NCI-H2171 treated with DMSO at 0.1 percent for 48 hours (cell line): ENCODE measurements around the gene NUP133.
A peak's percentile ranks its signal among the peaks of the same experiment; 100 is the strongest.
"Not testable (repeated sequence)": the region's sequence is repeated elsewhere in the genome, so short reads cannot be mapped to it uniquely, and the experiment has no call there.

ENCODE experiments used
- DNase-seq: peaks from one replicate; lab custom pipeline; 2025; lab: John Stamatoyannopoulos, UW

NUP133 gene

DNA sequence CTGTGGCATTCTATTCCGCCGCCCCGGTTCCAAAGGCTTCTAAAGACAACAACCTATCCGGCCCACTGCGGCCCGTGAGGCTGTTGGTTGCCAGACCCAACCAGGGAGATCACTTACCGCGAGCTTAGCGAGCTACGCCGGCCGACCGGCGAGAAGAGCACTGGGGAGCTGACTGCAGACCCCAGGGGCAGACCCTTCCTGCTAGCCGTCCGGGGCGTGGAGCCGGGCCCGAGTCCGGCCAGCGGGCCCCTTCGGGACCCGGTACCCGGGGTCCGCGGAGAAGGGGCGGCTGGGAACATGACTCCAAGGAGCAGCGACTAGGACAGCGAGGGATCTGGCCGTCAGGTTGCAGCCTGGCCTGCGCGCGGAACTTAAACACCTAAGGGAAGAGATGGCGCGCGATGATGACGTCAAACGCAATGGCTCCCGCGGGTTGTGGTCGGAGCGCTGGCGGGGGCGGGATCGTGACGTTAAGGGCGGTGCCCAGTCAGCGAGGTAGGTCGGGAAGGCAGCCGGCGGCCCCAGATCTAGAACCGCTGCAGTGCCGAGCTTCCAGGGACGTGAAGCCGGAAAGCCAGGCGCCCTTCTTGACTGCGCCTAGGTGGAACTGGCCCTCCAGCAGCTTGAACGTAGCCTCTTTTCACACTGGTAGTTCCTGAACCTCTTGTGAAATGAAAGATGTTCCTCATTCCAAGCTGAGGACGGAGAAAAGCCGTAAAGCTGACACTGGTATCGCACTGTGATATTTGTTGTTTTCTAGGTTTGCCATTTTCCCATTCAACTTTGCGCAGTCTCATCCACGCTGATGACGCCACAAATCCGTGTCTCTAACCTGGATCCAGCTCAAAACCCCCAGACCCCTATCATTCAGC is at the start of gene NUP133:
TSS of gene NUP133 (minus strand) at position 391 of the 872 bp plus-strand sequence. CDS start at position 299, 92 bp downstream.
- peak; percentile 96 for DNase-seq

- no peak for DNase-seq
Observed at GRCh38 chr1:229557200-229557850, 49.2 kb upstream of the NUP133 start.

DNA sequence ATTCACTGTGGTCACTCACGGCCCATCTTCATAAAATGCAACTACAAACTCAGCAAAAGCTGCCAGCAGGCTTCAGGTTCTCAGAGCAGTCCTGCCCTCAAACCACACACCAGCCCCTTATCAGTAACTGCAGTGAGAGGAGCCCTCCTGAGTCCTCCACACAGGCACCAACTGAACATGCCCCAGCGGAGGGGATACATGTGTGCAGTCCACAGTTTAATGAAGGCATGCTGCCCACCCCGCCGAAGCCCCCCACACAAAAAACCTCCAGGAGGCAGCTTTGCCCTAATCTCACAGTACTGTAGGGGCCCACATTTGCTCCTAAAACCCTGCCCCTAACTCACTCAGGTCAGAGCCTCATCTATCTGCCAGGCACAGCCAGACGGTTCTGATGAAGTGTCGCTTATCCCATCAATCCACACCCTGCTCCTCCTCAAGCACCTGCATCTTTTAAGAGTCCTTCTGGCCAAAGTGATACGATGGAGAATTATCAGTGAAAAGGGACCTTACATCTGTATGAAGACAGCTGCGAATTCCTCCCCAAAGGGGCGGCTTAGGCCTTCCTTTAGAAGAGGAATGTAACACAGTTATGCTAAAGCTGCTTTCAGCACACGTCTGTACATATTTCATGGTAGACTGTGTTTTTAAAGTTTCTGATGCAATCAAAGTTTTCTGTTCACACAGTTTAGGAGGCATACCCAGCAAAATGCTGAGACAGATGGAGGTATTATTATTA is 46.9 kb upstream of the NUP133 start:
- DNase-seq = no peak

GRCh38 chr1:229553621-229554130 is 45.5 kb upstream of the NUP133 start:
- no peak for DNase-seq

DNA sequence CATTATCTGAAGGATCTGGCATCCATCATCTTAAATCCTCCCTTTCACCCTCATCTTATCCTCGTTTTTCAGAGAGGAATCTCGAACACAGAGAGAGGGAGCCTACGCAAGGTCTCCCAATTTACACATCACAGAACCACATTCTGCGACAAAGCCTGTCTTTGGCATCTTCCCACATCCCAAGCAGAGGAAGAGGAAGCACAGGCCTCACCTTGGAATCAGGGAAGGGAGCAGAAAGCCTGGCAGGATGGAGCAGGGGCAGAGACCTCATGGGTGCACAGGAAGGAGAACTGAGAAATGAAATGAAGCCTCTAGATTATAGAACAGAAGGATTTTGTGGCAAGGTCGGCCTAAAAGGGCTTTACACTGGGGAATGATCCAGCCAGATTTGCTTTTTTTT is 44.6 kb upstream of the NUP133 start:
- no peak for DNase-seq

DNA sequence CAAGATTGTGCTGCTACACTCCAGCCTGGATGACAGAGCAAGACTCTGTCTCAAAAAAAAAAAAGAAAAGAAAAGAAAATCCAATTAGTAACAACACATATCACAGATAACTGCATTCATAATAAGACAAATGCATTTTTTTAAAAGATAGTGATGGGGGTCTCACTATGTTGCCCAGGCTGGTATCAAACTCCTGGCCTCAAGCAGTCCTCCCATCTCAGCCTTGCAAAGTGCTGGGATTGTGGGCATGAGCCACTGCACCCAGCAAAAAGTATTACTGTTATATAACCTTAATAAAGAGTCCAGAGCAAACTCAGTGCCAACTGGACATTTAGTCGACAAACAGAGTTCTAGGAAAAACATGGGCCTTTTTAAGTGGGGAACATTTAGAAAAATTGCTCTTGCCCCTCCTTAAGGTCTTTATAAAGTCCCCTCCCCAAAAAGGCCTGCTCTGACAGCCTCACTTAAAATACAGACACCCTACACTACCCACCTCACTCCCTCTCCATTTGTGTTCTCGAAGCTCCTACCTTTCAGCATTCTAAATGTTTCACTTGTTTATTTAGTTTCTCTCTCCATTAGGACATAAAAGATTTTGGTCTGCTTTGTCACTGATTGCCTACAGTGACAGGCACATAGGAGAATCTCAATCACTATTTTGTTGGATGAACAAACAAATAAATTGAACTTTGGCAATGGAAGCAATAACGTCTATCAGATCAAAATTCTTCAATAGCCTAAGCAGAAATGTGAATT is 42.8 kb upstream of the NUP133 start:
- no peak for DNase-seq

DNA sequence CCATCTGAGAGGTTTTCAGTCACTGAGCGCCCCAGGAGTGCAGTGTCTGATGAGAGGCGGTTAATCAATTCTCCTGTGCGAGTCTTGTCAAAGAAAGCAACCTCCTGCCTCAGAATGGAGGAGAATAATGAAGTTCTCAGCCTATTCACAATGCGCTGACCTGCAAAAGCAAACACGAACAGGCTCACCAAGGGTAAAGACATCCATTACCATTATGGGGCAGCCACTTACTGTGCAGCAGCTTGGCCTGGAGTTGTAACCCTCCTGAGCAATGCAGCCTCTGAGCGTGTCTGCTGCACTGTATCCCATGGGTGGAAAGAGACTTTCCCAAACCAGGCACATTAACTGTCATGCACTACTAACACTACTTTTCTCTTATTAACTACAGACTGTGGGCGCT is 39.4 kb upstream of the NUP133 start:
- no peak for DNase-seq

GRCh38 chr1:229544587-229544986 is 36.4 kb upstream of the NUP133 start:
- no peak for DNase-seq

- DNase-seq = no peak
Observed at GRCh38 chr1:229539863-229540506, 31.8 kb upstream of the NUP133 start.

DNA sequence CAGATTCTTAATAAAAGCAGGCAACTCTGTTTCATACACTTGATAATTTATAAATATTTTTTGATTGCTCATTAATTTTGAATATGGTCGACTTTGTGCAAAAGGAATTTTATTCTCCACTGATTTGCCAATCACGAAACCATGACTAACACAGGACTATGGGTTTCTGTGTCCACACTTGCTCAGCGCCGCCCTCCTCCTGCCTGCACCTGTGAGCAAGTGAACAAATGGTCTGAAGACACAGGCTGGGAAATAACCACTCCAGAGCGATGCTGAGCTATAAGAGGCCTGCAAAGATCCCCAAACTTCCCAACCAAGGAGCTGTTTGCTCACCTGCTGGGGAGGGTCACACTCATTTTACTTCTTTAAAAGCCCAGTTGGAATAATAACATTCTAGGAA is 30.8 kb upstream of the NUP133 start:
- DNase-seq = no peak

DNA sequence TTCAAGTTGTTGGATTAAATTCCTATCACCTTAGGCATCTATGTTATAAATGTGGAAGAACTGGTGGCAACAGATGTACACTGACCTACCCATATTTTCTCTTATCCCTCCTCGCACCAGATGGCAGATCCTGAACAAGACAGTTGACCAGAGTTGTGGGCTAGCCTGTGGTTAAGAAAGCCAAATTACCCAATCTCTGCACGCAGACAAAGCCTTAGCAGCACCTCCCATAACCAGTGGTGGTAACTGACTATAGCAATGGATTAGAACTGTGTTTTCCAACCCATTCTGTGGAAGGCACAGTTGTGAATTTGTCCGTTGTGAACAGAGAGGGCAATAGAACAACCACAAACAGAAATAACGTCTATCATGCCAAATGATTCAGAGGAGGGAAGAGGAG is 29.8 kb upstream of the NUP133 start:
- no peak for DNase-seq

DNA sequence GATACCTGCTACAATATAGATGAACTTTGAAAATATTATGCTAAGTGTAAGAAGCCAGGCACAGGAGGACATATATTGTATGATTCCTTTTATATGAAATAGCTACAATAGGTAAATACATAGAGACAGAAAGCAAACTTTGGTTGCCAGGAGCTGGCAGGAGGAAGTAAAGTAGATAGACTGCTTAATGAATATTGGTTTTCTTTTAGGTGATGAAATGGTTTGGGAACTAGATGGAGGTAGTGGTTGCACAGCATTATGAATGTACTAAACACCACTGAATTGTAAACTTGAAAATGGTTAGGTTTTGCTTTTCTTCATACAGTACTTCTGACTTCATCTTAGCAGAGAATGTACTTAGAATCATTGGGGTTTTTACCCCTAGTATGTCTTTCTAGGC is 28.8 kb upstream of the NUP133 start:
- DNase-seq = no peak

DNA sequence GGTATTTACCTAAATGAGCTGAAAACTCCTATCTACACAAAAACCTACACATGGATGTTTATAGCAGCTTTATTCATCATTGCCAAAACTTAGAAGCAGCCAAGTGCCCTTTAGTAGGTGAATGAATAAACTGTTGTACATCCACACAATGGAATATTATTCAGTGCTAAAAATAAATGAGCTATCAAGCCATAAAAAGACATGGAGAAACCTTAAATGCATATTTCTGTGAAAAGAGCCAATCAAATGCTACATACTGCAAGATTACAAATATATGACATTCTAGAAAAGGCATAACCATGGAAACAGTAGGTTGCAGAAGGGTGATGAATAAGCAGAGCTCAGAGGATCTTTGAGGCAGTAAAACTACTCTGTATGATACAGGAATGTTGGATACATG is 27.1 kb upstream of the NUP133 start:
- DNase-seq = no peak

- no peak for DNase-seq
Observed at GRCh38 chr1:229531326-229531725, 23.2 kb upstream of the NUP133 start.

GRCh38 chr1:229529639-229530038 is 21.5 kb upstream of the NUP133 start:
- no peak for DNase-seq

GRCh38 chr1:229526695-229527094 is 18.6 kb upstream of the NUP133 start:
- DNase-seq = no peak

DNA sequence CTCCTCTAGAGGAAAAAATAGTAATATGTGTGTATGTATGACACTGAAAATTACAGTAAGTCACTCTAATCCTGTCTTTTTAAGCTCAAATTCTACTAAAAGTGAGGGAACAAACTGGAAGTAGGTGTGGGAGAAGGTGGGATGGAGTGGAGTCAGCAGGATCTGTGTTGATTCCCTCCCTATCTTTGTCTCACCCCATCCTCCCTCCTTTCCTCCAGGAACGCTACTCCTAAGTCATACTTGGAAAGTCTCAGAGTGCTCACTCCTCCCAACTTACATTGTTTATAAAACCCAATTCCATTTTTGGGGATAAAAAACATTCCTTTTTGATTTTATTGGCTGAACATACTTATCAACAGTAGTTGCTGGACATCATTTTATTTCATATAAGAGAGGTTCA is 14.9 kb upstream of the NUP133 start:
- DNase-seq = no peak

- DNase-seq = peak; percentile 70
Observed at GRCh38 chr1:229514578-229515275, 6.6 kb upstream of the NUP133 start.

DNA sequence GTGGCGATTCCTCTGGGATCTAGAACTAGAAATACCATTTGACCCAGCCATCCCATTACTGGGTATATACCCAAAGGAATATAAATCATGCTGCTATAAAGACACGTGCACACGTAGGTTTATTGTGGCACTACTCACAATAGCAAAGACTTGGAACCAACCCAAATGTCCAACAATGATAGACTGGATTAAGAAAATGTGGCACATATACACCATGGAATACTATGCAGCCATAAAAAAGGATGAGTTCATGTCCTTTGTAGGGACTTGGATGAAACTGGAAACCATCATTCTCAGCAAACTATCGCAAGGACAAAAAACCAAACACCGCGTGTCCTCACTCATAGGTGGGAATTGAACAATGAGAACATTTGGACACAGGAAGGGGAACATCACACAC is 3.5 kb upstream of the NUP133 start:
- not testable (repeated sequence) for DNase-seq

- not testable (repeated sequence) for DNase-seq
Observed at GRCh38 chr1:229511201-229511600, 3.1 kb upstream of the NUP133 start.

DNA sequence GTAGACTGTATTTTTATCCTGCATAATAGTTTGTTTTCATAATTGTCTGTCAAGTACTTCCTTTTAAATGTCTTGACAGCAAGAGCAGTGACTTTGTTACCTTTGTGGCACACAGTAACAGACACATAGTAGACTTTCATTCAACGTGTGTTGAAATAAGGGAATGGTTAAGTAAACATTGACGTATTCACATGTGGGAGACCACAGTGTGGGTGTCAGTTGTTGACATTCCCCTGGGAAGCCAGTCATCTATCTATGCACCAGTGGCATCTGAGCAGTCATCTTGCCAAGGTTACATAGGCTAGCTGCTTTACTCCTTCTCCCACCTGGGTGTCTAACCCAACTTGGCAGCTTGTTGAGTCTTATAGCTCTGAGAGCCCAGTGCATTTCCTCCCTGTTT is 1.4 kb upstream of the NUP133 start:
- no peak for DNase-seq
